ENCODE data around the gene RPH3AL.

The RPH3AL gene

GRCh38 chr17:299546-299945 lies 53.1 kb downstream of the RPH3AL start:
- DNase-seq = no peak

GRCh38 chr17:298791-299450 lies 53.7 kb downstream of the RPH3AL start:
- DNase-seq = no peak

GRCh38 chr17:297758-298157 lies 54.8 kb downstream of the RPH3AL start:
- no peak for DNase-seq

GRCh38 chr17:296906-297690 lies 55.5 kb downstream of the RPH3AL start:
- DNase-seq = no peak

- DNase-seq = no peak
Measured at GRCh38 chr17:296379-296778, 56.2 kb downstream of the RPH3AL start.

GRCh38 chr17:292531-293382 lies 59.9 kb downstream of the RPH3AL start:
- no peak for DNase-seq

- no peak for DNase-seq
Measured at GRCh38 chr17:292016-292415, 60.6 kb downstream of the RPH3AL start.

GRCh38 chr17:291587-291986 lies 61.0 kb downstream of the RPH3AL start:
- no peak for DNase-seq

- no peak for DNase-seq
Measured at GRCh38 chr17:290626-291025, 62.0 kb downstream of the RPH3AL start.

GRCh38 chr17:290121-290521 lies 62.5 kb downstream of the RPH3AL start:
- no peak for DNase-seq

GRCh38 chr17:289409-289808 lies 63.2 kb downstream of the RPH3AL start:
- no peak for DNase-seq

GRCh38 chr17:288802-289356 lies 63.7 kb downstream of the RPH3AL start:
- DNase-seq = no peak

GRCh38 chr17:286571-286970 lies 66.0 kb downstream of the RPH3AL start:
- DNase-seq = no peak

- no peak for DNase-seq
Measured at GRCh38 chr17:285751-286422, 66.7 kb downstream of the RPH3AL start.

- no peak for DNase-seq
Measured at GRCh38 chr17:284676-285355, 67.8 kb downstream of the RPH3AL start.

GRCh38 chr17:283911-284675 lies 68.5 kb downstream of the RPH3AL start:
- no peak for DNase-seq

- no peak for DNase-seq
Measured at GRCh38 chr17:282912-283882, 69.4 kb downstream of the RPH3AL start.

GRCh38 chr17:282000-282911 lies 70.4 kb downstream of the RPH3AL start:
- DNase-seq = no peak

All from right kidney (tissue), 1 donor.